ENCODE results near the gene KCNG2. TPM values are rescaled to one million over a fixed set of nuclear protein-coding genes. Genes with fewer than 3 reads are reported as not detected.
A peak's percentile ranks its signal among the peaks of the same experiment; 100 is the strongest.

The KCNG2 gene
- polyA plus RNA-seq, 1 donor from 2014 or later: not detected

DNA sequence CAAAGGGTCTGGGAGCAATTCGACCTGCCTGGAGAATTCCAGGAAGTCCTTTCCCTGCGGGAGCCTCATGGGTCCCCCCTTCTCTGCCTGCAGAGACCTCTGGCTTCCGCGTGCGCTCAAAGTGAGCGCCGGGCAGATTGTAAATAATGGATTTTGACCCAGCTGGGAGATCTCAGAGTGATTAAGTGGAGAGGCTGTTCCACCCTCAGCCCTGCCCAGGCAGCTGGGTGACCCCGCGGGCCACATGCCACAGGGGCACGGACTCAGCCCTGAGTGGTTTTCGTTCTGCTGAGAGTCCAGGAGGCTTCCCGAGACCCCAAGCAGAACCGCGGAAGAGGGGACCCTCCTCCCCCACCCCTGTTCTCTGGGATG lies 1.2 kb downstream of the KCNG2 start:
- TF ChIP-seq TAF1 (IDR thresholded peaks at IDR 0.05; ENCODE audit: low read depth) (no peak), SMC3 (conservative IDR thresholded peaks at IDR 0.05; ENCODE audit: poor library complexity) (no peak), EZH2 (IDR thresholded peaks at IDR 0.05; ENCODE audit: borderline replicate concordance, insufficient read depth, low read length, poor library complexity, severe bottlenecking) (no peak), EP300 (conservative IDR thresholded peaks at IDR 0.05; ENCODE audit: poor library complexity, severe bottlenecking) (no peak), MXI1 (conservative IDR thresholded peaks at IDR 0.05; ENCODE audit: poor library complexity, severe bottlenecking) (no peak), POLR2AphosphoS5 (IDR thresholded peaks at IDR 0.05) (no peak), RAD21 (conservative IDR thresholded peaks at IDR 0.05) (no peak)
- TF ChIP-seq, protein P1, sequence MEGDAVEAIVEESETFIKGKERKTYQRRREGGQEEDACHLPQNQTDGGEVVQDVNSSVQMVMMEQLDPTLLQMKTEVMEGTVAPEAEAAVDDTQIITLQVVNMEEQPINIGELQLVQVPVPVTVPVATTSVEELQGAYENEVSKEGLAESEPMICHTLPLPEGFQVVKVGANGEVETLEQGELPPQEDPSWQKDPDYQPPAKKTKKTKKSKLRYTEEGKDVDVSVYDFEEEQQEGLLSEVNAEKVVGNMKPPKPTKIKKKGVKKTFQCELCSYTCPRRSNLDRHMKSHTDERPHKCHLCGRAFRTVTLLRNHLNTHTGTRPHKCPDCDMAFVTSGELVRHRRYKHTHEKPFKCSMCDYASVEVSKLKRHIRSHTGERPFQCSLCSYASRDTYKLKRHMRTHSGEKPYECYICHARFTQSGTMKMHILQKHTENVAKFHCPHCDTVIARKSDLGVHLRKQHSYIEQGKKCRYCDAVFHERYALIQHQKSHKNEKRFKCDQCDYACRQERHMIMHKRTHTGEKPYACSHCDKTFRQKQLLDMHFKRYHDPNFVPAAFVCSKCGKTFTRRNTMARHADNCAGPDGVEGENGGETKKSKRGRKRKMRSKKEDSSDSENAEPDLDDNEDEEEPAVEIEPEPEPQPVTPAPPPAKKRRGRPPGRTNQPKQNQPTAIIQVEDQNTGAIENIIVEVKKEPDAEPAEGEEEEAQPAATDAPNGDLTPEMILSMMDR (IDR thresholded peaks at IDR 0.05; ENCODE audit: poor library complexity, severe bottlenecking): no peak
- TF ChIP-seq, protein P2, sequence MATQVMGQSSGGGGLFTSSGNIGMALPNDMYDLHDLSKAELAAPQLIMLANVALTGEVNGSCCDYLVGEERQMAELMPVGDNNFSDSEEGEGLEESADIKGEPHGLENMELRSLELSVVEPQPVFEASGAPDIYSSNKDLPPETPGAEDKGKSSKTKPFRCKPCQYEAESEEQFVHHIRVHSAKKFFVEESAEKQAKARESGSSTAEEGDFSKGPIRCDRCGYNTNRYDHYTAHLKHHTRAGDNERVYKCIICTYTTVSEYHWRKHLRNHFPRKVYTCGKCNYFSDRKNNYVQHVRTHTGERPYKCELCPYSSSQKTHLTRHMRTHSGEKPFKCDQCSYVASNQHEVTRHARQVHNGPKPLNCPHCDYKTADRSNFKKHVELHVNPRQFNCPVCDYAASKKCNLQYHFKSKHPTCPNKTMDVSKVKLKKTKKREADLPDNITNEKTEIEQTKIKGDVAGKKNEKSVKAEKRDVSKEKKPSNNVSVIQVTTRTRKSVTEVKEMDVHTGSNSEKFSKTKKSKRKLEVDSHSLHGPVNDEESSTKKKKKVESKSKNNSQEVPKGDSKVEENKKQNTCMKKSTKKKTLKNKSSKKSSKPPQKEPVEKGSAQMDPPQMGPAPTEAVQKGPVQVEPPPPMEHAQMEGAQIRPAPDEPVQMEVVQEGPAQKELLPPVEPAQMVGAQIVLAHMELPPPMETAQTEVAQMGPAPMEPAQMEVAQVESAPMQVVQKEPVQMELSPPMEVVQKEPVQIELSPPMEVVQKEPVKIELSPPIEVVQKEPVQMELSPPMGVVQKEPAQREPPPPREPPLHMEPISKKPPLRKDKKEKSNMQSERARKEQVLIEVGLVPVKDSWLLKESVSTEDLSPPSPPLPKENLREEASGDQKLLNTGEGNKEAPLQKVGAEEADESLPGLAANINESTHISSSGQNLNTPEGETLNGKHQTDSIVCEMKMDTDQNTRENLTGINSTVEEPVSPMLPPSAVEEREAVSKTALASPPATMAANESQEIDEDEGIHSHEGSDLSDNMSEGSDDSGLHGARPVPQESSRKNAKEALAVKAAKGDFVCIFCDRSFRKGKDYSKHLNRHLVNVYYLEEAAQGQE (IDR thresholded peaks at IDR 0.05; ENCODE audit: borderline replicate concordance): no peak
- H3K9ac ChIP-seq (ENCODE audit: low read length): no peak overlapping the region
- H3K36me3 ChIP-seq (ENCODE audit: insufficient read depth, low read length): no peaks in the 10 kb centered on the region
- H3K27ac ChIP-seq (ENCODE audit: low read length): no peak overlapping the region
- H3K4me2 ChIP-seq (ENCODE audit: low read length): no peak overlapping the region
- no peaks in the 10 kb centered on the region for H3K79me2 ChIP-seq (replicated peaks; ENCODE audit: insufficient read depth, low read length)
- peak overlapping the region; percentile 67 for H3K4me3 ChIP-seq (ENCODE audit: low read length)
- peaks cover 47% of the 10 kb centered on the region for H3K27me3 ChIP-seq (ENCODE audit: insufficient read depth, low read depth, low read length)
- H2AFZ ChIP-seq (ENCODE audit: low read depth, low read length): no peak overlapping the region
- H3K9me3 ChIP-seq (ENCODE audit: low read length): no peaks in the 10 kb centered on the region
- H4K20me1 ChIP-seq (ENCODE audit: insufficient read depth): no peaks in the 10 kb centered on the region
- no peaks in the 10 kb centered on the region for H3K9me2 ChIP-seq (ENCODE audit: insufficient read depth, low read length)
- no peaks in the 10 kb centered on the region for H3F3A ChIP-seq (ENCODE audit: insufficient read depth, low read length, poor library complexity, severe bottlenecking)

DNA sequence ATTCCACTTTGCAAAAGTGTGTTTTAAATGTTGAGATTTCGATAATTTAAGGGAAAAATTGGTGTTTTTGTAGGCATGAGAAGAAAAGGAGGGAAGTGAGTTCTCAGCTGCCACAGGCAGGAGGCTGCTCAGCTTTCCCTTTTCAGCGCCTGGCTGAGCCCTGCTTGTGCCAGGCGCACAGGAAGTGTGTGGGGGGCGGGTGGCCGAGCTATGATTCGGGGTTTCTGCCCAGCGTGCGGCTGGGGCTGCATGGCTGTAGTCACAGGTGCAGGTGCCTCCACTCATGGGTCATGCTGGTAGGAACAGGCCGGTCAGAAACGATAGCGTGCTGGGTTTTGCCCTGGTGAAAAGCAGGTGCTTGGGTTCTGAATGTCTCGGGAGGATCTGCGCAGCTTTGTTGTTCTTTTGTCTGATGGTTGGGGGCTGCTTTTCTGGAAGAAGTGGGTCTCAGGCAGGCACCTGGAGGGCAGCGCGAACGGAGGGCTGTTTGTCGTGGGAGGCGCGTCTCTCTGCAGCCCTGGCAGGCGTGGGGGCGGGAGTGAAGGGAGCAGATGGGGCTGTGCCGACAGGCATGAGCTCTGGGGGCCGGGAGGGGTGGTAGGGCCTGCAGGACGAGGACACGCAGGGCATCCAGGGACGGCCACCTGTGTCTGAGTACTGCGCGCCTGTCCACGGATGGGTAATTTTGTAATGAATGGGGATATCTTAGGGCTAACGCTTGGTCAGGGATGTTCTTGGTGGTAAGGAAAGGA lies 2.1 kb downstream of the KCNG2 start:
- Histone ChIP-seq H3F3A (ENCODE audit: insufficient read depth, low read length, poor library complexity, severe bottlenecking) (no peaks in the 10 kb centered on the region), H3K4me3 (ENCODE audit: low read length) (no peak overlapping the region), H3K79me2 (replicated peaks; ENCODE audit: insufficient read depth, low read length) (no peaks in the 10 kb centered on the region), H3K27me3 (ENCODE audit: insufficient read depth, low read depth, low read length) (peaks cover 47% of the 10 kb centered on the region), H3K36me3 (ENCODE audit: insufficient read depth, low read length) (no peaks in the 10 kb centered on the region), H3K27ac (ENCODE audit: low read length) (no peak overlapping the region), H3K4me2 (ENCODE audit: low read length) (no peak overlapping the region), H2AFZ (ENCODE audit: low read depth, low read length) (no peak overlapping the region), H3K9me3 (ENCODE audit: low read length) (no peaks in the 10 kb centered on the region), H3K9me2 (ENCODE audit: insufficient read depth, low read length) (no peaks in the 10 kb centered on the region), H4K20me1 (ENCODE audit: insufficient read depth) (no peaks in the 10 kb centered on the region), H3K9ac (ENCODE audit: low read length) (no peak overlapping the region)
- TF ChIP-seq EZH2 (IDR thresholded peaks at IDR 0.05; ENCODE audit: borderline replicate concordance, insufficient read depth, low read length, poor library complexity, severe bottlenecking): no peak
- no peak for TF ChIP-seq TAF1 (IDR thresholded peaks at IDR 0.05; ENCODE audit: low read depth)
- no peak for TF ChIP-seq RAD21 (conservative IDR thresholded peaks at IDR 0.05)
- no peak for TF ChIP-seq SMC3 (conservative IDR thresholded peaks at IDR 0.05; ENCODE audit: poor library complexity)
- TF ChIP-seq, protein P1 (IDR thresholded peaks at IDR 0.05; ENCODE audit: poor library complexity, severe bottlenecking): no peak
- TF ChIP-seq EP300 (conservative IDR thresholded peaks at IDR 0.05; ENCODE audit: poor library complexity, severe bottlenecking): no peak
- TF ChIP-seq, protein P2 (IDR thresholded peaks at IDR 0.05; ENCODE audit: borderline replicate concordance): no peak
- no peak for TF ChIP-seq POLR2AphosphoS5 (IDR thresholded peaks at IDR 0.05)
- no peak for TF ChIP-seq MXI1 (conservative IDR thresholded peaks at IDR 0.05; ENCODE audit: poor library complexity, severe bottlenecking)
